ENCODE measurements around the gene PROM1. TPM values are rescaled to one million over a fixed set of nuclear protein-coding genes. Genes with fewer than 3 reads are reported as not detected.

Gene PROM1
- total and polyA plus RNA-seq, 7 donors = 1.8 to 29.1 (median 4.4) TPM

GRCh38 chr4:16032396-16032770 lies 51.4 kb downstream of the PROM1 start:
- no peaks in the 10 kb centered on the region for H3K9me3 ChIP-seq
- H3K27ac ChIP-seq = no peak overlapping the region
- intact Hi-C loops (cut with DNase I) = no loop called here
- H3K27me3 ChIP-seq = no peaks in the 10 kb centered on the region
- WGBS, 2 donors = 72 to 88% methylated on average over 7 of the region's 7 CpGs
- no peak for TF ChIP-seq POLR2AphosphoS5 (IDR thresholded peaks at IDR 0.05)
- TF ChIP-seq POLR2A (IDR thresholded peaks at IDR 0.05) = no peak
- TF ChIP-seq, protein P1, sequence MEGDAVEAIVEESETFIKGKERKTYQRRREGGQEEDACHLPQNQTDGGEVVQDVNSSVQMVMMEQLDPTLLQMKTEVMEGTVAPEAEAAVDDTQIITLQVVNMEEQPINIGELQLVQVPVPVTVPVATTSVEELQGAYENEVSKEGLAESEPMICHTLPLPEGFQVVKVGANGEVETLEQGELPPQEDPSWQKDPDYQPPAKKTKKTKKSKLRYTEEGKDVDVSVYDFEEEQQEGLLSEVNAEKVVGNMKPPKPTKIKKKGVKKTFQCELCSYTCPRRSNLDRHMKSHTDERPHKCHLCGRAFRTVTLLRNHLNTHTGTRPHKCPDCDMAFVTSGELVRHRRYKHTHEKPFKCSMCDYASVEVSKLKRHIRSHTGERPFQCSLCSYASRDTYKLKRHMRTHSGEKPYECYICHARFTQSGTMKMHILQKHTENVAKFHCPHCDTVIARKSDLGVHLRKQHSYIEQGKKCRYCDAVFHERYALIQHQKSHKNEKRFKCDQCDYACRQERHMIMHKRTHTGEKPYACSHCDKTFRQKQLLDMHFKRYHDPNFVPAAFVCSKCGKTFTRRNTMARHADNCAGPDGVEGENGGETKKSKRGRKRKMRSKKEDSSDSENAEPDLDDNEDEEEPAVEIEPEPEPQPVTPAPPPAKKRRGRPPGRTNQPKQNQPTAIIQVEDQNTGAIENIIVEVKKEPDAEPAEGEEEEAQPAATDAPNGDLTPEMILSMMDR (IDR thresholded peaks at IDR 0.05) = no peak
- no peak for TF ChIP-seq EP300 (IDR thresholded peaks at IDR 0.05)
- H3K4me1 ChIP-seq = peaks cover 0 to 16% (median 3%) of the 10 kb centered on the region in 4 donors
- H3K4me3 ChIP-seq = no peak overlapping the region
- H3K36me3 ChIP-seq = no peaks in the 10 kb centered on the region
- no peak for DNase-seq

- WGBS, 2 donors = 17 to 41% methylated on average over 2 of the region's 2 CpGs
- DNase-seq = no peak
- H3K9me3 ChIP-seq = no peaks in the 10 kb centered on the region
- TF ChIP-seq POLR2AphosphoS5 (IDR thresholded peaks at IDR 0.05) (no peak), POLR2A (IDR thresholded peaks at IDR 0.05) (no peak), EP300 (IDR thresholded peaks at IDR 0.05) (no peak)
- TF ChIP-seq, protein P1 (IDR thresholded peaks at IDR 0.05) = no peak
- peaks cover 0 to 16% (median 3%) of the 10 kb centered on the region in 4 donors for H3K4me1 ChIP-seq
- H3K27me3 ChIP-seq = no peaks in the 10 kb centered on the region
- intact Hi-C loops (cut with DNase I) = no loop called here
- H3K36me3 ChIP-seq = no peaks in the 10 kb centered on the region
- H3K4me3 ChIP-seq = no peak overlapping the region
- no peak overlapping the region for H3K27ac ChIP-seq
Measured at GRCh38 chr4:16031546-16032395, 52.1 kb downstream of the PROM1 start.

- Histone ChIP-seq H3K27me3 (no peaks in the 10 kb centered on the region), H3K36me3 (no peaks in the 10 kb centered on the region), H3K27ac (no peak overlapping the region), H3K9me3 (no peaks in the 10 kb centered on the region), H3K4me3 (no peak overlapping the region), H3K4me1 (peaks cover 0 to 16% (median 3%) of the 10 kb centered on the region in 4 donors)
- TF ChIP-seq POLR2AphosphoS5 (IDR thresholded peaks at IDR 0.05) (no peak), EP300 (IDR thresholded peaks at IDR 0.05) (no peak), POLR2A (IDR thresholded peaks at IDR 0.05) (no peak)
- TF ChIP-seq, protein P1 (IDR thresholded peaks at IDR 0.05) = no peak
- DNase-seq = no peak
- WGBS, 2 donors = 44 to 88% methylated on average over 1 of the region's 1 CpG
- intact Hi-C loops (cut with DNase I) = loop anchor here (5.0 kb wide), 1 partner anchor 162 kb away; no protein-coding TSS in a partner anchor
Measured at GRCh38 chr4:16029886-16030285, 53.9 kb downstream of the PROM1 start.

DNA sequence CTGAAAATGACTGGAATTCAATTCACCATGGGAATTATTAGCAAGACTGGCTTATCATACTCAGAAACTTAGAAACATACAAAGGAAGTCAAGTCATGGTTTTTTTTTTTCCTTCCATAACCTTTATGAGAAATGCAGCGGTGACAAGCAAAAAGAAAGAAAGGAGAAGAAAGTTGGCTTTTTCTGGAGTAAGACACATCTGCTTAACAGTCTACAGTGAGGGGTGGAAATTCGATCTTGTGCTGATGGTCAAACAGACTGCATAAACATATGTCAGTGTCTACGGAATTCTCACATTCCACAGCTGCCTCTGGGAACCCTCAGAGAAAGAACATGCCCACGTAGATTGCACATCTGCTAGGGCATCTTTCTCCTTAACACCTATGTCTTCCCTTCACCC lies 54.6 kb downstream of the PROM1 start:
- TF ChIP-seq, protein P1 (IDR thresholded peaks at IDR 0.05) = no peak
- TF ChIP-seq POLR2A (IDR thresholded peaks at IDR 0.05) = no peak
- TF ChIP-seq POLR2AphosphoS5 (IDR thresholded peaks at IDR 0.05) = no peak
- TF ChIP-seq EP300 (IDR thresholded peaks at IDR 0.05) = no peak
- Histone ChIP-seq H3K27me3 (no peaks in the 10 kb centered on the region), H3K4me3 (no peak overlapping the region), H3K27ac (no peak overlapping the region), H3K9me3 (no peaks in the 10 kb centered on the region), H3K4me1 (peaks cover 0 to 15% (median 3%) of the 10 kb centered on the region in 4 donors), H3K36me3 (no peaks in the 10 kb centered on the region)
- 57 to 77% methylated on average over 4 of the region's 4 CpGs for WGBS, 2 donors
- DNase-seq = no peak
- intact Hi-C loops (cut with DNase I) = loop anchor here (5.0 kb wide), 1 partner anchor 163 kb away; no protein-coding TSS in a partner anchor
